ENCODE measurements around the gene AP5S1. TPM values are rescaled to one million over a fixed set of nuclear protein-coding genes. Genes with fewer than 3 reads are reported as not detected.

AP5S1 gene
- total RNA-seq, 1 donor from 2014 or later, result 10.2 TPM

- ATAC-seq (no peak), DNase-seq (peak; percentile 22)
- intact Hi-C loops (cut with micrococcal nuclease), result no loop called here
These were observed 16.5 kb upstream of the AP5S1 start for GRCh38 chr20:3803854-3804253.

DNA sequence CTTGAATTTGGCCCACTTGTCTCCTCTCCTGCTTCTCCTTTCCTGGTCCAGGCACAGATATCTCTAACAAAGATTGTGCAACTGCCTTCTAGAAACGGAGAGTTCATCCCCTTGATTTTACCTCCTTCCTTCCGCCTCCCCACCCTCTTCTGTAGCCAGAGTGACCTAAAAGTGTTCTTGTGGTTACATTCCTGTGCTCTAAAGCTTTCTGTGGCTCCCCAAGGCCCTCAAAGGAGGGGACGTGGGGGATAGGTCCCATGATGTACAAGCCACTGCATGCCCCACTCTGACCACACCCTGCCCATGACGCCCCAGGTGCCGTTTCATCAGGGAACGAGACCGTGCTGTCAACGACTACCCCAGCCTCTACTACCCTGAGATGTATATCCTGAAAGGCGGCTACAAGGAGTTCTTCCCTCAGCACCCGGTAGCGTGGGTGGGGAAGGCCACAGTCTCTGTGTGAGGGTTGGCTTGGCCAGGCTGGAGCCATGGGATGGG, 16.0 kb upstream of the AP5S1 start:
- DNase-seq, result peak; percentile 21
- no peak for ATAC-seq
- intact Hi-C loops (cut with micrococcal nuclease), result no loop called here

DNA sequence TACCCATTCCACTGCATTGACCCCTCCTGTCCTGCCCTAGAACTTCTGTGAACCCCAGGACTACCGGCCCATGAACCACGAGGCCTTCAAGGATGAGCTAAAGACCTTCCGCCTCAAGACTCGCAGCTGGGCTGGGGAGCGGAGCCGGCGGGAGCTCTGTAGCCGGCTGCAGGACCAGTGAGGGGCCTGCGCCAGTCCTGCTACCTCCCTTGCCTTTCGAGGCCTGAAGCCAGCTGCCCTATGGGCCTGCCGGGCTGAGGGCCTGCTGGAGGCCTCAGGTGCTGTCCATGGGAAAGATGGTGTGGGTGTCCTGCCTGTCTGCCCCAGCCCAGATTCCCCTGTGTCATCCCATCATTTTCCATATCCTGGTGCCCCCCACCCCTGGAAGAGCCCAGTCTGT, 15.6 kb upstream of the AP5S1 start:
- no peak for ATAC-seq
- peak; percentile 20 for DNase-seq
- intact Hi-C loops (cut with micrococcal nuclease), result no loop called here

- intact Hi-C loops (cut with micrococcal nuclease), result no loop called here
- ATAC-seq (no peak), DNase-seq (no peak)
These were observed 11.8 kb upstream of the AP5S1 start for GRCh38 chr20:3808544-3808943.

DNA sequence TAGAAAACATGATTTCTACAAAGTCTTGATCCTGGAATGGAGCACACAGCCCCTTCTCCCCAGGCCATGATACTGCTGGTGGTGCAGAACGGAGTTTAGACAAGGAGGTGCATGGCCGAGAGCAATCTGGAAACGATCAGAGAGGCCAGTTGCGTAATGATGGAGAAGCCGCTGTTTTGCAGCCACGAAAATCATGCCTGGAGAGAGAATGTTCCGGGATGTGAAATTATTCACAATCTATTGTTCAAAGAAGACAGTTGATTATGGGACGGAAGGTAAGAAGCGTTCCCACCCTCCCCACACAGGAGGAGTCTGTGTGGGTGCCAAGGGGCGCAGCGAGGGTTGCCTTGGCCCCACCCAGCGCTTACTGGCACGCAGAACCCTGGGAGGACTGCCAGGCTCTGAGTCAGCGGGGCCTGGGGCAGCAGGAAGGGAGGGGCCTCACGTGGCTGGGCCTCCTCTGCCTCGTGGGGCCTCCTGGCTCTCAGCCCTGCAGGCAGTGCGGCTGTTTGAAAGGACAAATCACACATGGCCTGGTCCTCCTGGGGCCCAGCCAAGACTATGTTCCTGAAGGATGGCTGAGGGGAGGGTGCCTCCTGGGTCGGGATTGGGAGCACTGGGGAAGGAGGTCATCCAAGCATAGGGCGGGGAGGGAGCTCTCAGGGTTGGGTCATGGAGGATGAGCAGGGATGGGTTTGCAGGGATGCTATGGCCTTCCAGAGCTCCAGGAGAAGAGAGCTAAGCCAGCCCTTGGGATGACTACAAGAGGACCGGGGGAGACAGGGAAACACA, 8.7 kb upstream of the AP5S1 start:
- DNase-seq (peak; percentile 100), ATAC-seq (peak; percentile 89)
- intact Hi-C loops (cut with micrococcal nuclease), result no loop called here

GRCh38 chr20:3812259-3812681, 8.1 kb upstream of the AP5S1 start:
- DNase-seq (no peak), ATAC-seq (no peak)
- intact Hi-C loops (cut with micrococcal nuclease), result no loop called here

GRCh38 chr20:3812975-3813847, 7.1 kb upstream of the AP5S1 start:
- intact Hi-C loops (cut with micrococcal nuclease), result no loop called here
- DNase-seq, result no peak

DNA sequence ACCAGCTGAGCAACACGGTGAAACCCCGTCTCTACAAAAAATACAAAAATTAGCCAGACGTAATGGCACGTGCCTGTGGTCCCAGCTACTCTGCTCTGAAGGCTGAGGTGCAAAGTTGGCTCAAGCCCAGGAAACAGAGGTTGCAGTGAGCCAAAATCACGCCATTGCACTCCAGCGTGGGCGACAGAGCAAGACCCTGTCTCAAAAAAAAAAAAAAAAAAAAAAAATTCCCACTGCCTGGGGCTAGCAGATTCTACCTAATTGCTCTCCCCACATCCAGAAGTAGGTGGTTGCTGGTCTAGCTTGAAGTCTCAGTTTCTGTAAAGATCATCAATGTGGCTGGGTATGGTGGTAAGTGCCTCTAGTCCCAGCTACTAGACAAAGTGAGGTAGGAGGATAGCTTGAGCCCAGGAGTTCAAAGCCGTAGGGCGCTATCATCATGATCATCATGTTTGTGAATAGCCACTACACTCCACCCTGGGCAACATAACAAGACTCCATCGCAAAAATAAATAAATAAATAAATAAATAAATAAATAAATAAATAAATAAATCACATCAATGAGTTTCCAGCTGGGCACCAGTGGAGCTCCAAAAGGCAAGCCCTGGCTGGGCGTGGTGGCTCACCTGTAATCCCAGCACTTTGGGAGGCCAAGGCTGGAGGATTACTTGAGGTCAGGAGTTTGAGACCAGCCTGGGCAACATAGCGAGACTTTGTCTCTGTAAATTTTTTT, 6.3 kb upstream of the AP5S1 start:
- ATAC-seq (no peak), DNase-seq (no peak)
- intact Hi-C loops (cut with micrococcal nuclease), result no loop called here

More at GRCh38 chr20:3812975-3813847, 7.1 kb upstream of the AP5S1 start:
- ATAC-seq, result no peak

- DNase-seq (no peak), ATAC-seq (no peak)
- intact Hi-C loops (cut with micrococcal nuclease), result no loop called here
These were observed 5.3 kb upstream of the AP5S1 start for GRCh38 chr20:3814928-3815495.

DNA sequence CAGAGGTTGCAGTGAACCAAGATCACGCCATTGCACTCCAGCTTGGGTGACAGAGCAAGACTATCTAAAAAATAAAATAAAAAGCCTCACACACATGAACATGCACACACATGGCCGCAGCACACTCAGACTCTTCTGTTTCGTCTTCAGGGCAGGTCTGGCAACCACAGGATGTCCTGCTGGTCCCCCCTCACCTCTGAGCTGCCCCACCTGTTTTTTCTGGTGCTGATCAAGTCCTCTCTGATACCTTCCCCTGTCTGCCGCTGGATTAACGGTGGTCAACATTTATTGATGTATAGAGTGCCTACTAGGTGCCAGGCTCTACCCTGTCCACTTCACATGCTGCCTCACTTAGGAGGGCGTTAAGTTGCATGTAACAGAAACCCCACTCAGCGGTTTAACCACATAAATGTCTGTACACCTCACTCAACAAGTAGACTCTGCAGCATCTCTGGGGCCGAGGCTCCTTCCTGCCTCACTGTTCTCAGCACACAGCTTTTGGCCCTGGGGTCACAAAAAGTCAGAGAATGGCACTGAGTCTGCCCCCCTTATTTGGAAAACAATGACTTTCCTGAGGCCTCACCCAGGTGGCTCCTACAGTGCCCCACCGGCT, 4.5 kb upstream of the AP5S1 start:
- intact Hi-C loops (cut with micrococcal nuclease), result no loop called here
- no peak for ATAC-seq
- no peak for DNase-seq

- peak; percentile 67 for DNase-seq
- ATAC-seq, result peak; percentile 38
- intact Hi-C loops (cut with micrococcal nuclease), result no loop called here
These were observed 1.9 kb upstream of the AP5S1 start for GRCh38 chr20:3818155-3819151.

DNA sequence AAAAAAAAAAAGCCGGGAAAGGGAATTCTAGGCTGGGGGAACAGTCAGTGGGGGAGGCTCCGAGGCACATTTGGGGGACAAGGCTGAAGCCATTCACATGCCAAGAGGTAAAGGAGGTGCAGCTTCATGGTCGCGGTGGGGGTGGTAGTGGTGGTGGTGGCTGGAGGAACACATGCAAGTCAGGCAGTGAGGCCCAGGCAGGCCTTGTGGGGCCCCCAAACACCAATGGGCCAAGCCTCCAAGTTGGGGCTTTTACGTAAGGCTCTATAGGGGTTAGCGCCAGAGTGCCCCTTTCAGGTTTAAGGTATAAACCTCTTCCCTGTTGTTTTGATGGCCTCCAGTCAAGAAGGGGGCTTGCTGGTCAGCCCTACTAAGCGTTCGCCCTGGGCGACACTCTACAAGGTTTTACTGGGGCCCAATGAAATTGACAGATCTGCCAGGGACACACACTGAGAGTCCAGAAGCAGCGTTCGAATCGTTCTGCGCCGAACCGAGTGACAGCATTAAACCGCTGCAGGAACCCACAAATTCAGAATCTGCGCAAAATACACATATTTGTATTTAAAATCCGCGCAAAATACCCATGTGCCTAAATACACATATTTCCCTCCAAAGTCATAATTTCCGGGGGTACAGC, 818 bp upstream of the AP5S1 start:
- DNase-seq, result peak; percentile 47
- no peak for ATAC-seq
- intact Hi-C loops (cut with micrococcal nuclease), result loop anchor here (5.0 kb wide), 1 partner anchor 32 kb away; the partner anchor contains the start of gene CENPB

GRCh38 chr20:3820901-3821727, 767 bp downstream of the AP5S1 start:
- ATAC-seq, result no peak
- DNase-seq, result no peak
- intact Hi-C loops (cut with micrococcal nuclease), result loop anchor here (5.0 kb wide), 1 partner anchor 34 kb away; the partner anchor contains the start of gene CENPB

- DNase-seq (no peak), ATAC-seq (no peak)
- intact Hi-C loops (cut with micrococcal nuclease), result loop anchor here (5.0 kb wide), 1 partner anchor 35 kb away; the partner anchor contains the start of gene CENPB
These were observed 1.6 kb downstream of the AP5S1 start for GRCh38 chr20:3821996-3822395.

GRCh38 chr20:3823881-3824280, 3.5 kb downstream of the AP5S1 start:
- DNase-seq (no peak), ATAC-seq (no peak)
- intact Hi-C loops (cut with micrococcal nuclease), result loop anchor here (5.0 kb wide), 1 partner anchor 37 kb away; the partner anchor contains the start of gene CENPB

- DNase-seq, result no peak
- ATAC-seq, result no peak
- intact Hi-C loops (cut with micrococcal nuclease), result no loop called here
These were observed 5.2 kb downstream of the AP5S1 start for GRCh38 chr20:3825526-3825925.

Data from left ventricle myocardium superior (tissue), 1 donor.